GM19239 (cell line): ENCODE results near the gene ELL.

Experiments used
- DNase-seq: peaks from one replicate; pipeline ENCODE4 v3.0.0; 2011; ENCODE audit warnings: low spot score; ENCODE audit not compliant: insufficient read length
- FAIRE-seq: peaks from 2 replicates; lab custom pipeline; 2011; peaks lifted over from hg19 to GRCh38; lab: Jason Lieb, UNC

The ELL gene

DNA sequence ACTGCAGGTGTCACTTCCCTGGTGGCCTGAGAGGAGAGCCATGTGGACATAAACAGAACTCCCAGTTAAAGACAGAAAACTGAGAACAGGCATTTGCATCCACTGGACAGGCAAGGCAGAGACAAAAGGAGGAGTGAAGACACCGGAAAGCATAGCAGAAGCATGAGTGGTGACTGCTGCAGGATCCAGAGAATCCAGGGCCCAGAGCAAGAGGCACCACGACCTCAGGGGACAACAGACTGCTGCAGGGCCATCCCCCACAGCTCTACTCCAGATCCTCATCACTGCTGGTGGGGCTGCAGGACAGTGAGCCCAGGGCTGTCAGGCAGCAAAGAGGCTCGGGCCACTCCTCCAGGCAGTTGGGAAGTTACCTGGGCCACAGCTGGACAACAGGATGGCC is 69.5 kb downstream of the ELL start:
- DNase-seq: no peak
- FAIRE-seq: no peak

DNA sequence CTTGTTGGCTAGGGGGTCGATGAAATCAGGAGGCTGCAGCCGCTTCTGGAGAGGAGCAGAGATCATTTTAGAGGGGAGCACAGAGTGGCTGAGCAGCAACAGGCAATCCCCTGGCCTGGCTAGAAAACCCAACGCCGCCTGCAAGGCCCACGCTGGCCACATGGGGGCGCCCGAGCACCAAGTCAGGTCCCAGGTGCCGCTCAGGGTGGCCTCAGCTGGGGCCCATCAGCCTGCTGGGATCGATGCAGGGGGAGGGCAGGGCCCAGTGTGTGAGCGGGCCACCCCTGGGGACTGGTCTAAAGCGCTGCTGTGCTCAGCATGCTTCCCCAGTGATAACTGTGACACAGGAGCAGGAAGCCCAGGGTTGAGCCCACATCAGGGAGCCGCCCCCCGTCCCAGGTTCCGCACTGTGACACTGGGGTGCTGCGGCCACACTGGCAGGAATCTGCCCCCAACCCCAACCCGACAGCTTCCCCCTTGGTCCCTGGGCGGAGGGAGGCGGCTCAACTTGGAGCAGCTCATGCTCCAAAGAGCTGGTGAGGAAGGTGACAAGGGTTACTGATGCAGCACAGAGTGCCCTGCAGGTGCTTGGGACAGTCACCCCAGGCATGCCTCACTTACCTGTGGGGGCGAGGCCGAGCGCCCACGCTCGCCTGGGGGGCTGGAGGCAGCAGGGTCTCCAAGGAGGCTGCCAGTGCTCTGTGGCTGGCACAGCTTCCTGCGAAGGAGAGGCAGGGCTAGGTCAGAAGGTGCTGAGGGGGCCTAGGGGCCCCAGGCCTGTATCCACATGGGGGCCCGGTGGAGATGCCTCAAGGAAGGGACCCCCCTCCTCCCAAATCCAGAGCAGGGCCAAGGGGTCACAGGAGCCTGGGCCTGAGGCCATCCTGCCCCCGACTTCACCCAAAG is 70.7 kb downstream of the ELL start:
- DNase-seq: peak; percentile 93
- peak; percentile 84 for FAIRE-seq

DNA sequence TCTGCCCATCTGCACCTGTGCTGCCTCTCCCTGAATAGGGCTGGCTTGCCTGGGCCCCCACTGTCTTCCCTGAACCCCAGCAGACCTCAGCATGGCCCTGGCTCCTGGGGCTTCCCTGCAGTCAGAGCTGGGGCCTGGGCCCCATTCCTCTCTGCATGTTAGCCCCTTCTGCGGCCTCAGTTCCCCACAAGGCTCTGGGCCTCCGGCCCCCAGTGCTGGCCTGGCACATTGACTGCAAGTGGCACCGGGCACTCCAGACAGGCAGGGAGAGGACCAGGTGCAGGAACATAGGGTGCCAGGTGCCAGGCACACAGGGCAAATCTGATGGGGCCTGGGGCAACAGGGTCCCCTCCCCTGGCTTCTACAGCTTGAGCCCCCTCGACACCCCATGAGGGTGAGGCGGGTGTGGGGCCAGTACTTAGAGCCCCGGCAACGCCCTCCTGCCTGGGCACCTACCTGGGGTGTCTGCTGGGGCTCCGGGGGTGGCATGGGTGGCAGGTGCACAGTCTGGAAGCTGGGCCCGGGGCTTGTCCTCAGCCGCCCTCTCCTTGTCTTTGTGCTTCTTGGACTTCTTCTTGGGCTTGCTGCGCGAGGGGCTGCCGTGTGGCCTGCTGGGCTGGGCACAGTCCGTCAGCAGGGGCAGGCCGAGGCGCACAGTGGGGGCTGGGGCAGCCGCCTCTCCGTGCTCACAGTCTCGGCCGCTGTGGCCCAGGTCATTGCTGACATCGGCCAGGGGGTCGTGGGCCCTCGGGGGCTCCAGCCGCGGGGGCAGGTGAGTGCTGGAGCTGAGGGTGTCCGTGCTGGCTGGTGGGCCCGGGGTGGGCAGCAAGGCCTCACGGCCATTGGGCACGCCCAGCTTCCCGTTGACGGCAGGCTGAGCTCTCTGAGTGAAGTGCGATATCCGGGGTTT is 71.6 kb downstream of the ELL start:
- FAIRE-seq (no peak), DNase-seq (no peak)

DNA sequence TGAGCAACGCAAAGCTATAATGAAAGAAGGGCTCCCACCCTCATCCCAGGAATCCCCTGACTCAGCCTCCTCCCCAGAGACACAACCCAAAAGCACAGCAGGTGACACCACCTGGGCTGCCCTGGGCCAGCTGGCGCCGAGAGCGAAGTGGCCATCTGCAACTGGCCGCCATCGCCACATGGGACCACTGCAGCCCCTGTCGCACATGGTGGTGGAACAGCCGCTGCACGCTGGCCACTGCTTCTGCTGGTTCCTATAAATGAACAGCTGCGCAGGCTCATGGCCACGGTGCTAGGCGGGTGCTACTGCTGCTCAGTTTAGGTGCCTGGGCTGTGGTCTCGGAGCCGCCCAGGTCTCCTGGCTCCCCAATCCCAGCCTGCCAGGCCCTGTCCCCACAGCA is 72.3 kb downstream of the ELL start:
- DNase-seq (no peak), FAIRE-seq (no peak)

DNA sequence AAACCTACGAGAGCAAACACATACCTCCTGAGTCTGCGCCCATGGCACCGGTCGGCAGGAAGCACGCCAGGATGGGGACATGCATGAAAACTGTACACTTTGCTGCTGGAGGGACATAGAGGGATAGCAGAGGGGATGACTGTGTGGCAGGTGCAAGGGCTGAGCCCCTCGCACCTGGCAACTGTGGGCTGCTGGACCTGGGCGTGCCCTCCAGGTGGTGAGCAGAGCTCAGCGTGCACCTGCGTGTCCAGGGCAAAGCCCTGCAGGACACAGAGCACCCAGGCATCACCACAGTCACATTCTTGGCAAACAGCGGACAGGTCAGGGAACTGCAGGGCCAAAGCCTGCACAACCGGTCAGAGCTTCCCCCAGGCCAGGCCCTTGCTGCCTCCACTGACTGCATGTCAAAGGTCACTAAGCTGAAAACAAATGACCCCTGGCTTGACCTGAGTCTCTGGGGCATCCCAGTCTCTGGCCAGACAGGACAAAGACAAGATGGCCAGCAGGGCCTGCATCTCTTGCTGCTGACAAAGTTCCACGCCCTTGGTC is 75.0 kb downstream of the ELL start:
- DNase-seq: no peak
- FAIRE-seq: no peak

DNA sequence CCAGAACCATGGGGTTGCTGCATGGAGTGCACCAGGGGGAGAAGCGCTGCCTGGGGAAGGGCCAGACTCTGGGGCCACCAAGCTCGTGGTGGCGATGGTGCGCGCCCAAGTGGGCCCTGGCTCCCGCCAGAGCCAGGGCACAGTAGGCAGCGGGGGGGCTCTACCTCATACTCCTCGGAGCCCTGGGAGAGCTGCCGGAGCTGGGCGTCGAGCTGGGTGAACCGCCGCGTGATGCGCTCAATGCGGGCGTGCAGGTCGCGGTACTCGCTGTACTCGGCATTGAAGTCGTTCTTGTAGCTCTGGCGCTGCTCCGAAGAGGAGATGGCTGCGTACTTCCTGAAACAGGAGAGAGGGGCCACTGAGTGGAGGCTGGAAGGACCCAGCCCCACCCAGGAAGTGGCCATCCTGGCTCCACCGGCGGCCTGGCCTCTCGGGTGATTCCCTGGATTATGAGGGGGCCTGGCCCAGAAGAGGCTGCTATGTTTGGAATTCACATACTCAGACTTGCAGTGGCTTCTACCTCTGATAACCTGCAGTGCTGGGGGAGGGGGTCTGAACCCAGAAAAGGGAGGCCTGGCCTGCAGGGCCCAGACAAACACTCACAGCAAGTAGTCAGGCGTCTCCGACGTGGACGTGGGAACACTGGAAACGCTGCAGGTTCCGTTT is 75.6 kb downstream of the ELL start:
- DNase-seq (no peak), FAIRE-seq (no peak)

DNA sequence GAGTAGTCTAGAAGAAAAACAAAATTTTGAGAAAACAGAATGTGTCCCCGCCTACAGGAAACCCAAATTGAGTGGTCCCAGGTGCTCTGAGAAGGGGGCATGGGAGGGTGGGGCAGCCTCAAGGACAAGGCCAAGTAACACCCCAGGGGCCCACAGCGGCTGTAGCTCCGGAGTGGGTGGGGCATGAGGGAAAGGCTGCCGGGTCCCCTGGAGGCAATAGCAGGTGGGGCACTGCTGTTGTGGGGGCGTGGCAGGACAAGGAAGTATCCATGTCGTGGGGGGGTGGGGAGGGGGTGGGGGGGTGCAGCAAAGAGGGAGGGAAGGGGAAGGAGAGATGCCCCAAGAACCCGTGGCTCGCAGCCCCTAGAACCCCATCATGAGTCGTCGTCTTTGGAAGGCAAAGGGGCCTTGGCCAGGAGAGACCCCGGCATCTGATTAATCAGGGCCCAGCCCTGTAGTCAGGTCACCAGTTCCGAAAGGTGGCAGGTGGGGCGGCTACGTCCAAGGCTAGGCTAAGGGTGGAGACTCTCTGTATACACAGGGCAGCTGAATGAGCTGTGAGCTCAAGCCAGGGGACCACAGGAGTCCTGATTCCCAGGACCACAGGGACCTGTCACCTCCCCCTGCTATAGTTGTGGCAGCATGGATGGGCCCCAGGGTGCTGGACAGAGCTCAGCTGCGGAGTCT is 76.5 kb downstream of the ELL start:
- FAIRE-seq (no peak), DNase-seq (no peak)

DNA sequence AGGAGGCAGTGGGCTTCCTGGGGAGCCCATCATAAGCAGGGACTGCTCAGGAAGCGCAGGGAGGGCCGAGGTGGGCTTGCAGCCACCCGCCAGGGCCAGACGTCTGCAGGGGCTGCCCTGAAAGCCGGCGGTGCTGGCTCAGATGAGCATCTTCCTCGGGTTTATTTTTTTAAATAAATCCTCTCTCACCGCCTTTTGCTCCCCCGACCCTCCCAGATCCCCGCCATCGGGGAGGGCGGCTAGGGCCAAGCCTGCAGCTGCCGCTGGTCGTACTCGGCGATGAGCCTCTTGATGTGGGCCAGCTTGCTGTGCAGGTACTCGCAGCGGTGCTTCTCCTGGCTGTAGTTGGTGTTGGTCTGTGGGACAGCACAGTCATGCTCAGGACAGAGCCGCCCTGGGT is 77.4 kb downstream of the ELL start:
- DNase-seq (no peak), FAIRE-seq (no peak)

DNA sequence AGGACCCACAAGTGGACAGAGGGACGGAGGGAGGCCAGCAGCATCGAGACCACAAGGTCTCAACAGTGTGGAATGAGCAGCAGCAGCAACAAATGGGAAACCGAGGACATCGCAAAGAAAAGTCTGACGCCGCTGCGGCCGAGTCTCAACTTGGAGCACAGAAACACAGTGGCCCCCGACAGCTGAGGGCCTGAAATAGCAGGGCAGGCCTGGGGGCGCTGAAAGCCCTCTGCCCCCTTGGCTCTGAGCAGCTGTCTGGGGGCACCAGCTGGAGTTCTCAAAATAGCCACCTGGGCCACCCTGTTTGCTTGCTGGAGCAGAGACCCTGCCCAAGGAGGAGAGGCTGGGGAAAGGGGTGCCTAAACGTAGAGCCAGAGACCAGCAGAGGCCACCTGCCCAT is 78.0 kb downstream of the ELL start:
- FAIRE-seq: no peak

DNA sequence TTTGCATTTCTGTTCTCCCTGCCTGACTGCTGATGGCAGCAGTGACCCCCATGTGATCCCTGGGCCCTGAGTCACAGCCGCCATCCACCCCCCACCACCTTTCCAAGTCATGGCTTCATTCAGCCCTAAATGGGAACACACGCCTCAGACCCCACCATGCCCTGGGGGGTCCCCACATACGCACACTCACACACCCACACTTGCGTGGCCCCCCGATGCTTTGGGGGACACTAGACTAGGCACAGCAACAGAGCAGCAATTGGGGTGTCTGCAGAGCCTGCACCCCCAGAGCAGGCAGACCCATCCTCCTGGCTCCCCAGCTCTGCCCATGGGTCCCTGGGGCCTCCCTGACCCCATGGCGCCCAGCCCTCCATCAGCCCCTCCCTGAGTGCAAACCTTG is 78.5 kb downstream of the ELL start:
- no peak for FAIRE-seq
- no peak for DNase-seq

More for the DNA sequence above, 78.0 kb downstream of the ELL start:
- DNase-seq: no peak

DNA sequence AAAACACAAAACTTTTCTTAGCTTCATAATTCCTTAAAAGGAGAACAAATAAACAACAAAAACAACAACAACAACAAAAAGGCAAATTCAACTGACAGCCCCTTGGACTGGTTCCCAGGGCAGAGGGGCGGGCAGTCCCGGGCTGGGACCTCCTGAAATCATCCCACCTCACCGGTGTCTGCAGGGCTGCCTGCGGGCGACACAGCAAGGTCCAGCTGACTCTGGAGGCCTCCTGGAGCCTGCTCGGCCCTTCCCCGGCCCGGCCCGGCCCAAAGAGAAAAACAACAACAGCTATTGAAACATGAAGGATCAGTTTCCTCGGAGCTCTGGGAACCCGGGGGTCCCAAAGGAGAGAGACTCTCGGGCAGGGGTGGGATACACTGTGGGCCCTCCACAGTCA is 78.9 kb downstream of the ELL start:
- DNase-seq (no peak), FAIRE-seq (no peak)

DNA sequence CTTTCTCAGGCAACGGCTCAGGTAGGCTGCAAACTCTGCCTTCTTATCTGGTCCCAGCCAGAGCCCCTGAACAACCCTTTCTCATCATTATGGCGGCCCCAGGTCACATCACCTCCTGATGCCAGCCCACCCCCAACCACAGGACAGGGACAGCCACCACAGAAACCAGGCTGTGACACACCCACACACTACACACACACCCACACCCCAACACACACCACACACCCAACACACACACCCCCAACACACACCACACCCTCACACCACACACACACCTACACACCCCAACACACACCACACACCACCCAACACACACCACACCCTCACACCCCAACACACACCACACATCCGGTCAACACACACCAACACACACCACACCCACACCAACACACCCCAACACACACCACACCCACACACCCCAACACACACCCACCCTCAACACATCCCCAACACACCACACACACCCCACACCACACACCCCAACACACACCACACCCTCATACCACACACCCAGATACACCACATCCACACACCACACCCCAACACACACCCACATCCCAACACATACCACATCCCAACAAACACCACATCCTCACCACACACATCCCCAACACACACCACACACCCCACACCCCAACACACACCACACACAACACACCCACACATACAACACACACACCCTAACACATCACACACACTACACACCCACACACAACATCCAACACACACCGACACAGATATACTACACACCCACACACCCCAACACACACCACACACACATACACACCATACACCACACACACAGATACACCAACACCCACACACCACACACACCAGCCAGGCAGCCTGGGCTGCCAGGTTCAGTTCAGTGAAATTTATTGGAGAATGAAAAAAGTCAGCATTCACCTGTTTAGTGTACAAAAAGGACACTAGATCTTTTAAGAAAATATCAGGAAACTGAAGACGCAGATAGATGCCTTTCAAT is 79.8 kb downstream of the ELL start:
- DNase-seq (no peak), FAIRE-seq (no peak)

DNA sequence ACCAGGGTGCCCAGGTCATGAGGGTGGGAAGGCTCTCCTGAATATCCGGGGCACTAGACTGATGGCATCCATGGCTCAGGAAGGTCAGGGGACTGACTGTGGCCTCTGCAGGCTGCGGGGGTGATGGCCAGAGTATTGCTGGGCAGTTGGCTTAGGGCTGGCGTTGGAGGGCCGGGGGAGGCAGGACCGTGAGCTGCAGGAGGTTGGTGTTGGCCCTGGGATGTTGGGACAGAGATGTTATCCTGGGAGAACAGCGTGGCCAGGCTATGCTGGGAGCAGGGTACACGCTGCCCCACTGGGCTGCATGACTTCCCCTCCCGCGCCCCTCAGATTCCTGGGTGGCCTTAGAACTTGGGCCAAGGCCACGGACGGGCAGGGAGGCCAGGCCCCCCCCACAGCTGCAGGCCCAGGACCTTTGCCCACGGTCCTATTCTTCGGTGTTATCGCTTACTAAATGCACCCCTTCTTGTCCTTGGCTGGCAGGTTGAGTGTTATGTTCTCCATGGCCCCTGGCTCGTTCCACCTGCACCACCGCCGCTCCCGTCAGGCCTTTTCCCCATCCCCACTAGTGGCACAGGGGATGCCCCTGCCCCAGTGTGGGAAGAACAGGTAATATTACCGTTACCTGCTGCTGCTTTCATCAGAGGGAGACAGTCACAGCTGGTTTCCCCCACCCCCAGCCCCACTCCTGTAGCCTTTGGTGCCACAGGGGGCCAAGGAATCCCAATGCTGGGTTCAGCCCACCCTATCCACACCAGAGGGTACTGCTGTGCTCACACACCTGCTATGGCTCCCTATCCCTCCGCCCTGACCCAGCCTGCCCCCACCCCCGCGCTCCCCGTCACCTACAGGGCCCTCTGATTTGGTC is 80.7 kb downstream of the ELL start:
- FAIRE-seq (no peak), DNase-seq (no peak)

DNA sequence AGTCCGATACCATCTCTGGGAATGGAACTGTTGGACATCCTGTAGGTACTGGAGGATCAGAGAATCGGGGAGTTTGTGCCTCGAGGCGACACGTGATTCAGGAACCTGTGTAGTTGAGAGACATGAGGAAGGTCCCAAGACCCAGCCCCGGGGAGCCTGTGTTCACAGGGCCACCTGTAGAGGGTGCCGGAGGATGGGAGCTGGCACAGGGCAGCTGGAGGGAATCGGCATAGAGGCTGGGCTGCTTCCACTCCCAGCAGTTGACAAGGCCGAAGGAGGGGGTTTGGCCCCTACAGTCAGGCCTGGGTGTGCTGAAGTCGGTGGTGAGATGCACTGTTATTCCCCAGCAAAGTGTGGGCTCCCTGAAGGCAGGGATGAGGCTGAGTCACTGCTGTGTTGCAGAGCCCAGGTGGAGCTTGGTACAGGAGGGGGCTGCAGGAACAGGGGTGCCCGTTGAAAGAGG is 81.4 kb downstream of the ELL start:
- FAIRE-seq (no peak), DNase-seq (no peak)

DNA sequence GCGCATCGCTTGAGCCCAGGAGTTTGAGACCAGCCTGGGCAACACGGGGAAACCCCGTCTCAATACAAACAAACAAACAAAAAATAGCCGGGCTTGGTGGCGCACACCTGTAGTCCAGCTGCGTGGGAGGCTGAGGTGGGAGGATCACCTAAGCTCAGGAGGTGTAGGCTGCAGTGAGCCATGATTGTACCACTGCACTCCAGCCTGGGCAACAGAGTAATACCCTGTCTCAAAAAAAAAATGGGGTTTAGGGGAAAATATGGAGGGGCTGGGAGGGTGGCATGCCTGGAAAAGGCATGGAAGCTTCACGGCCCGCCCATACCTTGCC is 82.0 kb downstream of the ELL start:
- no peak for FAIRE-seq
- no peak for DNase-seq

DNA sequence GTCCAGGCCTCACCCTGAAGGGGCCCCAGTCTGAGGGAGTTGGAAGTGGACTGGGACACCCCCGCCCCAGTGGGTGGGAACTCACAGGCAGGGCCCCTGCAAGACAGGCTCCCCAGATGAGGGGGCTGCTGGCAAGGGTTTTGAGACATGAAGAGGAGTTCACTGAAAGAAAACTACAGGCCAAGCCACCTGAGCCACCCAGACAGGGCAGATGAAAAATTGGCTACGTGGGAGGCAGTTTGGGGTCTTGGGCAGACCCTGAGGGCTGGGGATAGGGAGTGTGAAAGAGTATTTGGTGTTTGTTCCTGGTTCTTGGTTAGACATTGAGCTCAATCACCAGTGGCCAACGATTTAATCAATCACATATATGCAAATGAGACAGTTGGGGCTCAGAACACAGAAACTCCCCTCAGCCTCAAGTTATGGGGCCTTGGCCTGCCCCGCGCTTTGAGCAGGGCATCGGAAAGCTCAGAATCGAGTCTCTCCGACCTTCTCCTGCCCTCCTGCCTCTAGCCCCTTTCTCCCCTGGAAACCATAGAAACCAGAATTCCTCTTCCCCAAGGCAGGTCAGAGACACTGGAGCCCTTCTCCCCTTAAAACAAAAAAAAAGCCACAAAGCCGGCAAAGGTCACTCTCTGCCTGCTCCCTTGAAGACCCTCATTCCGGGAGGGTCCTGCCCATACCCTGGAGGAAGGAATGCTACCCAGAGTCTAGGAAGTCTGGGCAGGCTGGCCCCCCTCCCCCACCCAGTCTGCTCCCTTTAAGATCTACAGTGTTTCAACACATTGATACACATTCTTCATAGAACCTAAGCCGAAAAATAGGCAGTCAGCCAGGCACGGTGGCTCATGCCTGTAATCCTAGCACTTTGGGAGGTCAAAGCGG is 82.6 kb downstream of the ELL start:
- no peak for FAIRE-seq

More for the DNA sequence above, 82.6 kb downstream of the ELL start:
- no peak for DNase-seq
